Measurements from ENCODE around the gene C4orf33.

C4orf33 gene

GRCh38 chr4:129077326-129077725 is 18.6 kb upstream of the C4orf33 start:
- H3K27me3 ChIP-seq: no peaks in the 10 kb centered on the region
- no peaks in the 10 kb centered on the region for H3K9me3 ChIP-seq
- no peak for DNase-seq
- H3K4me1 ChIP-seq: no peaks in the 10 kb centered on the region
- no peak overlapping the region for H3K4me3 ChIP-seq (ENCODE audit: low read depth, low read length)
- peaks cover 43% of the 10 kb centered on the region for H3K36me3 ChIP-seq
- TF ChIP-seq CTCF (IDR thresholded peaks at IDR 0.05; ENCODE audit: low read depth, low read length): no peak

DNA sequence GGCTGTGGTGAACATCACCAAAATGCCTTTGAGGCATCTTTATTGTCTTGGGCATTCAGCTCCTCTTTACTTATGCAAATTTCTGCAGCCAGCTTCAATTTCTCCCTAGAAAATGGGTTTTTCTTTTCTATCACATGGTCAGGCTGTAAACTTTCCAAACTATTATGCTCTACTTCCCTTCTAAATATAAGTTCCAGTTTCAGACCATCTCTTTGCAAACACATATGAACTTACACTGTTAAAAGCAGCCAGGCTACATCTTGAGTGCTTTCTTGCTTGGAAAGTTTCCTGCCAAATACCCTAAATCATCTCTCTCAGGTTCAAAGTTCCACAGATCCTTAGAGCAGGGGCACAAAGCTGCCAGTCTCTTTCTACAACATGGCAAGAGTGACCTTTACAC is 15.8 kb upstream of the C4orf33 start:
- Histone ChIP-seq H3K4me3 (ENCODE audit: low read depth, low read length) (no peak overlapping the region), H3K4me1 (no peaks in the 10 kb centered on the region), H3K36me3 (peaks cover 31% of the 10 kb centered on the region), H3K27me3 (no peaks in the 10 kb centered on the region), H3K9me3 (peaks cover 1% of the 10 kb centered on the region; the same call in 1 of the 2 replicates)
- no peak for TF ChIP-seq CTCF (IDR thresholded peaks at IDR 0.05; ENCODE audit: low read depth, low read length)
- DNase-seq: no peak

DNA sequence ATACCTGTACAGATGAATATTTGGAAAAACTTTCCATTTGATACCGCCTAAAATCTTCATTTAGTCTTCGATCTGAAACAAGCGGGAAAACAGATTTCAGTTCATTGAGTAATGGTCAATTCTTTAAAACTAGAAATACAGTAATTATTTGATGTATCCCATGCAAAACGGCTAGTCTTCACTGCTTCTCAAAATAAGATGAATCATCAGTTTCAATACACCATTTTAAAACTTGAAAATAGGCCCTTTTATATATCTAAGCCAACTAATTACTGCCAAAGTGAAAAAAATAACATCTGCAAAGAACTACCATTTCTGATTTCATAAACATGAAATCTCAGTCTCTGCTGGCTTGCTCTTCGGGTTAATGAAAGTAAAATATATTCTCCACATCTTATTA is 13.7 kb upstream of the C4orf33 start:
- H3K4me3 ChIP-seq (ENCODE audit: low read depth, low read length): no peak overlapping the region
- TF ChIP-seq CTCF (IDR thresholded peaks at IDR 0.05; ENCODE audit: low read depth, low read length): no peak
- no peaks in the 10 kb centered on the region for H3K4me1 ChIP-seq
- peaks cover 28% of the 10 kb centered on the region for H3K36me3 ChIP-seq
- no peaks in the 10 kb centered on the region for H3K27me3 ChIP-seq
- no peak for DNase-seq
- H3K9me3 ChIP-seq: peaks cover 4% of the 10 kb centered on the region; the same call in 1 of the 2 replicates

DNA sequence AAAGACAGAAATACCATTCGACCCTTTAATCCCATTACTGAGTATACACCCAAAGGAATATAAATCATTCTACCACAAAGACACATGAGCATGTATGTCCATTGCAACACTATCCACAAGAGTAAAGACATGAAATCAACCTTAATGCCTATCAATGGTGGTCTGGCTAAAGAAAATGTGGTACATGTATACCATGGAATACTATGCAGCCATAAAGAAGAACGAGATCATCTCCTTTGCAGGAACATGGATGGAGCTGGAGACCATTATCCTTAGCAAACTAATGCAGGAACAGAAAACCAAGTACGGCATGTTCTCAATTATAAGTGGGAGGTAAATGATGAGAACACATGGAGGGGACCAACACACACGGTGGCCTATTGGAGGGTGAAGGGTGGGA is 10.5 kb upstream of the C4orf33 start:
- peaks cover 4% of the 10 kb centered on the region; the same call in 1 of the 2 replicates for H3K9me3 ChIP-seq
- H3K4me1 ChIP-seq: no peaks in the 10 kb centered on the region
- no peaks in the 10 kb centered on the region for H3K27me3 ChIP-seq
- DNase-seq: no peak
- peaks cover 9% of the 10 kb centered on the region for H3K36me3 ChIP-seq
- no peak overlapping the region for H3K4me3 ChIP-seq (ENCODE audit: low read depth, low read length)
- TF ChIP-seq CTCF (IDR thresholded peaks at IDR 0.05; ENCODE audit: low read depth, low read length): no peak

DNA sequence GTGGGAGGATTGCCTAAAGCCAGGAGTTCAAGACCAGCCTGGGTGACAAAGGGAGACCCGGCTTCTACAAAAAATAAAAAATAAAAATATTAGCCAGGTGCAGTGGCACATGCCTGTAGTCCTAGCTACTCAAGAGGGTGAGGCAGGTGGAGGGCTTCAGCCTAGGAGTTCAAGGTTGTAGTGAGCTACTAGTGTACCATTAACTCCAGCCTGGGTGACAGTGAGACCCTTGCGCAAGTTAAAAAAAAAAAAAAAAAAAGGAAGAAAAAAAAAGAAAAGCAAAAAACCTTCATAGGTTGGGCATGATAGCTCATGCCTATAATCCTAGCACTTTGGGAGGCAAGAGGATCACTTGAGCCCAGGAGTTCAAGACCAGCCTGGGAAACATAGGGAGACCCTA is 8.4 kb upstream of the C4orf33 start:
- no peaks in the 10 kb centered on the region for H3K4me1 ChIP-seq
- DNase-seq: no peak
- H3K9me3 ChIP-seq: peaks cover 4% of the 10 kb centered on the region; the same call in 1 of the 2 replicates
- H3K4me3 ChIP-seq (ENCODE audit: low read depth, low read length): no peak overlapping the region
- H3K36me3 ChIP-seq: no peaks in the 10 kb centered on the region
- no peak for TF ChIP-seq CTCF (IDR thresholded peaks at IDR 0.05; ENCODE audit: low read depth, low read length)
- H3K27me3 ChIP-seq: no peaks in the 10 kb centered on the region

DNA sequence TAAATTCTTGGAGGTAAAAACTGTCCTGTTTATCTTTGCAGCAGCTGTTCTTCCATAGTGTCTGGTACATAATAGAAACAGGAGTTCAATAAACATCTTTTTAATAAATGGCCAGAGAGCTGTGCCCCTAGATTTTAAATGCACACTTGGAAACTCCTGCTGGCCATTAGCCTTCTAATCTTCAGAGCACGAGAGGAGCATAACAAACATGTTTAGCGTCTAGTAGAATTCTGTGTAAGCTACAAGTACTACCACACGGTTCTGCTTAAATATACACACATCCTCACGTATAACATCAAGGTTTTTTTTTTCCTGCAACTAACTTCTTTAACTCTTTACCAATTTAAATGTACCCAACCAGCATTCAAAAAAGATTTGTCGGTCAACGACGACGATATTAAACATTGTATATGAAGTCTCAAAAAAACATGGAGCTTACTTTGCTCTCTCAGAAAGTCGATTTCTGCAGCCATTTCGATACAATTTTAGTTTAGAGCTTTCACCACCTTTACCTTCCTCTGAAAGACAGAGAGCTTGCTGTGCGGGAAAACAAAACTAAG is 3.2 kb upstream of the C4orf33 start:
- no peak for DNase-seq
- Histone ChIP-seq H3K4me3 (ENCODE audit: low read depth, low read length) (peak overlapping the region; percentile 85), H3K36me3 (no peaks in the 10 kb centered on the region), H3K27me3 (no peaks in the 10 kb centered on the region), H3K9me3 (no peaks in the 10 kb centered on the region), H3K4me1 (no peaks in the 10 kb centered on the region)
- TF ChIP-seq CTCF (IDR thresholded peaks at IDR 0.05; ENCODE audit: low read depth, low read length): no peak

All from BE2C (cell line).